ENCODE data around the gene TPX2.

TPX2 gene

DNA sequence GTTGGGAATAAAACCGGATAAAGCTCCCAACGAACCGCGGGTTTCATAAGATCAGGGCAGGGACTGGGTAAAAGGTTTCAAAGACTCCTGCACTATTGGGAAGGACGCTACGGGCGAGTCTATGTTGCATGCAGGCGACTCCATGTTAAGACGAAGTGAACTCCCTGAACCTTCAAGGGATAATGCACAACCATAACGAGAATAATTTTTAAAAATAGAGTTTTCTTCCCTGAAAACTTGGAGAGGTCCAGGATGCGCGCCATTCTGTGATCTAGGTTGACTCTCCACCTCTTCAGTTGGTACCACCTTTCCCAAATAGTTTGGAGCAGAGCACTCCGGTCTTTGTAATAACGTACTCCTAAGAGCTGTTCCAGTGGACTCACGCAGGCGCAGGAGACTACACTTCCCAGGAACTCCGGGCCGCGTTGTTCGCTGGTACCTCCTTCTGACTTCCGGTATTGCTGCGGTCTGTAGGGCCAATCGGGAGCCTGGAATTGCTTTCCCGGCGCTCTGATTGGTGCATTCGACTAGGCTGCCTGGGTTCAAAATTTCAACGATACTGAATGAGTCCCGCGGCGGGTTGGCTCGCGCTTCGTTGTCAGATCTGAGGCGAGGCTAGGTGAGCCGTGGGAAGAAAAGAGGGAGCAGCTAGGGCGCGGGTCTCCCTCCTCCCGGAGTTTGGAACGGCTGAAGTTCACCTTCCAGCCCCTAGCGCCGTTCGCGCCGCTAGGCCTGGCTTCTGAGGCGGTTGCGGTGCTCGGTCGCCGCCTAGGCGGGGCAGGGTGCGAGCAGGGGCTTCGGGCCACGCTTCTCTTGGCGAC is at the start of gene TPX2:
TPX2 (plus strand) TSS at position 562 of the 821 bp plus-strand sequence. CDS start 18,187 bp downstream, outside the sequence.
- DNase-seq (ENCODE audit: low spot score), result peak; percentile 98

DNA sequence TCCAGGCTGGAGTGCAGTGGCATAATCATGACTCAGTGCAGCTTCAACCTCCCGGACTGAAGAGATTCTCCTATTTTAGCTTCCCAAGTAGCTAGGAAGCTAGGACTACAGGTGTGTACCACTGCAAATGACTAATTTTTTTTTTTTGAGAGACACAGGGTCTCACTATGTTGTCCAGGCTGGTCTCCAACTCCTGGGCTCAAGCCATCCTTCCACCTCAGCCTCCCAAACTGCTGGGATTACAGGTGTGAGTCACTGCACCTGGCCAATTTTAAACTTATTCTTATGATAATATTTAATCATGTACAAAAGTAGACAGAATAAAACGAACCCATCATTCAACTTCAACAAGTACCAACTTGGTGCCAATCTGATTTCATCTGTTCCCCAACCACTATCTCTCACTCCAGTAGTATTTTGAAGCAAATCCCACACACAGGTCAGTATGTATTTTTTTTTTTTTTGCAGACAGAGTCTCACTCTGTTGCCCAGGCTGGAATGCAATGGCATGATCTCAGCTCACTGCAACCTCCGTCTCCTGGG is 48.9 kb upstream of the TPX2 start:
- DNase-seq (ENCODE audit: low spot score), result no peak

GRCh38 chr20:31691646-31692275 is 47.3 kb upstream of the TPX2 start:
- no peak for DNase-seq (ENCODE audit: low spot score)

DNA sequence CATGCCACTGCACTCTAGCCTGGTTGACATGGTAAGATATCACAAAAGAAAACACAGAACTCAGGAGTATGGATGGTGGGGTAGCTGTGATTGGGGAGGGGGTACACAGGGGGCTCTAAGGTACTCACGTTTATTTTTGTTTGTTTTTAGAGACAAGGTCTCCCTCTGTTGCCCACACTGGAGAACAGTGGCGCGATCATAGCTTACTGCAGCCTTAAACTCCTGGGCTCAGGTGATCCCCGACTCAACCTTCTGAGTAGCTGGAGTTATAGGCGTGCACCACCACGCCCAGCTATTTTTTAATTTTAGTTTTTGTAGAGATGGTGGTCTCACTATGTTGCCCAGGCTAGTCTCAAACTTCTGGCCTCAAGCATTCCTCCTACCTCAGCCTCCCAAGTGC is 45.7 kb upstream of the TPX2 start:
- DNase-seq (ENCODE audit: low spot score), result no peak

DNA sequence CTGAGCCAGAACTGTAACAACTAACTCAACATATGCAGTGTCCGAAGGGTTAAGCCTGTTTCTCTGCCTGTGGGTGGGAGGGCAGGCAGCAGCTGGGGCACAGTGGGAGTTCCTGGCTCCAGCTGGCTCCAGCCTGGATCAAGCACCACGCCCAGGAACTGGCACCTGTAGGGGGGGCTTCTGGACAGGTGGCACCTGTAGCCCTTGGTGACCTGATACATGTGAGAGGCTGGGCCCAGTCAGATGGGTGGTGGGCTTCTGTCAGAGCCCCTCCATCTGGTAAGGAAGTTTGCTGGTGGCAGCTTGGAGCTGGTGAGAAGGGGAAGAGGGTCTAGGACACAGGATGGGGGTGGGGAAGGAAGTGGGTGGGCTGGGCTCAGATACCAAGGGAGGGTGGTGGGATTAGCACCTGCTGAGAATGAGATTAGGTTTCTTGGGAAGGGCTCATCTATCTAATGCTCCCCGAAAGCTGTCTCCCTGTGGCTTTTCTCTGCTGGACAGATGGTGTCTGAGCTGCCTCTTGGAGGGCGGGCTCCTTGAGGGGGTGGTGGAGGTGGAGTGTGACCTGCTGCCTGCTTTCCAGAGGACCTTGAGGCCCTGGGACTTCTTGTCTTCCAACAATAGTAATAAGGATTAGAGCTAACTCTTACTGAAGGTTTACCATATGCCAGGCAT is 45.0 kb upstream of the TPX2 start:
- DNase-seq (ENCODE audit: low spot score), result no peak

- no peak for DNase-seq (ENCODE audit: low spot score)
Observed at GRCh38 chr20:31694842-31695593, 44.1 kb upstream of the TPX2 start.

- peak; percentile 75 for DNase-seq (ENCODE audit: low spot score)
Observed at GRCh38 chr20:31695849-31696804, 43.0 kb upstream of the TPX2 start.

- DNase-seq (ENCODE audit: low spot score), result no peak
Observed at GRCh38 chr20:31698243-31698802, 40.8 kb upstream of the TPX2 start.

GRCh38 chr20:31698803-31699718 is 40.0 kb upstream of the TPX2 start:
- no peak for DNase-seq (ENCODE audit: low spot score)

GRCh38 chr20:31699801-31700728 is 39.0 kb upstream of the TPX2 start:
- DNase-seq (ENCODE audit: low spot score), result no peak

DNA sequence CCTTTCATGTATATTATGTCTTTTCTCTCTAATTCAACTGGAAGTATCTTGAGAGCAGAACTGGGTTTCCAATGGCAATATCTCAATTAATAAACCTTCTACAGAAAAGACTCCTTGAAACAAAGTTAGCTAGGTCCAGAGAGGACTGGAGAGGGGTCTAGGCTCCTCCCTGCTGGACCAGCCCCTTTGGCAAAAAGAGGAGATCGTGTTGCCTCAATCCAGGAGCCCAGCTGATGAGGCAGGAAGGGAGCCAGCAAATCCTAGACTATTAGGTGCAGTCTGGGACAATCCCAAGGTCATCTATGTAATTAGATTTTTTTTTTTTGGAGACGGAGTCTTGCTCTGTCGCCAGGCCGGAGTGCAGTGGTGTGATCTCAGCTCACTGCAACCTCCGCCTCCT is 38.3 kb upstream of the TPX2 start:
- no peak for DNase-seq (ENCODE audit: low spot score)

- DNase-seq (ENCODE audit: low spot score), result no peak
Observed at GRCh38 chr20:31701591-31701990, 37.5 kb upstream of the TPX2 start.

DNA sequence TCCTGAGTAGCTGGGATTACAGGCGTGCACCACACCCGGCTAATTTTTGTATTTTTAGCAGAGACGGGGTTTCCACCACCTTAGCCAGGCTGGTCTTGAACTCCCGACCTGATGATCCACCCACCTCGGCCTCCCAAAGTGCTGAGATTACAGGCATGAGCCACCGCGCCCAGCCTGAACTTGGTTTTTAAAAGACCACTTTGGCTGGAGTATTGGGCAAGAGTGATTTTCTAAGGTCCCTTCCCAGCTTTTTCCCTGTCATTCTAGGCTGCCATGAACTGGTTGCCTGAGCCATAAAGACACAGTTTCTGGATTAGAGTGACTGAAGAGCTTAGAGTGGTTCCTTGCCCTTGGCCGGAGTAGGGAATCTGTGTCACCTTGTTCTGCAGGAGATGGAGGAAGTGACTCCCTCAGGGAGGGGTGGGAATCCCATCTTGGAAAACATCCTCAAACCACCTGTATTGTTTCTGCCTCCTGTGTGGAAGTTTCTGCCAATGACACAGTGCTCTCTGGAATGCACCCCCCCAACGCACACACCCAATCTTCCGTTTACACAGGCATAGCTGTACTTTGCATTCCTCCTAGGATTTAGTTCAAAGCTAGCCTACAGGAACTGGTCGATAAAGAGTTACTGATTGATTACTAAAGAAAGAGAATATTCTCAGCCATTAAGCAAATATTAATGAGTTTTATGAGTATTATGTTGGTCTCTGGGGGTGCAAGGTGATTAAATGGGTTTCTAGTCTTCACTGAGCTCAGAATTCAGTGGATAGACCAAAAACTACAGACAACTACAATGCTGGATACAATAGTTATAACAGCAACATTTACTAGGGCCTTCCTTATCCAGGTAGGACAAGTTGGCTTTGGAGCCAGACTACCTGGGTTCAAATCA is 34.6 kb upstream of the TPX2 start:
- peak; percentile 82 for DNase-seq (ENCODE audit: low spot score)

GRCh38 chr20:31705191-31705590 is 33.9 kb upstream of the TPX2 start:
- no peak for DNase-seq (ENCODE audit: low spot score)

- no peak for DNase-seq (ENCODE audit: low spot score)
Observed at GRCh38 chr20:31705598-31706597, 33.2 kb upstream of the TPX2 start.

Data from HuH-7 (cell line).